IMR-90 (cell line): ENCODE data around the gene F2RL3. TPM values are rescaled to one million over a fixed set of nuclear protein-coding genes. Genes with fewer than 3 reads are reported as not detected.

Experiments
- ATAC-seq: fragments of 200-7000 bp; cut with Tn5 transposase; 2 replicates; pipeline ENCODE4 v1.9.1; 2020; ENCODE audit warnings: low read depth, mild to moderate bottlenecking, moderate library complexity
- BruUV-seq: library from RNA; stranded (reverse); fragments of 400-500 nt; replicated peaks from 2 replicates; lab custom pipeline; 2021; lab: Mats Ljungman, UMichigan
- CTCF ChIA-PET: fragments of 300-600 bp; formaldehyde crosslinking; extraction: SDS; loops from one replicate; lab custom pipeline; 2021; ENCODE audit warnings: antibody characterized with exemption; lab: Yijun Ruan, JAX
- POLR2A ChIA-PET: fragments of 300-600 bp; sonication (Branson Sonifier 250); formaldehyde crosslinking; loops from one replicate; lab custom pipeline; 2022; ENCODE audit warnings: antibody characterized with exemption; ENCODE audit not compliant: unreplicated experiment; lab: Charles Lee
- DNase-seq: peaks from one replicate; pipeline ENCODE4 v3.0.0; 2013
- H2AFZ ChIP-seq: replicated peaks from 2 replicates; pipeline ENCODE3; 2013; ENCODE audit warnings: low read length, mild to moderate bottlenecking; ENCODE audit not compliant: poor library complexity
- H2AK5ac ChIP-seq: 2 replicates; pipeline ENCODE4 v1.6.1; 2013; ENCODE audit warnings: low read depth, low read length, inconsistent platforms
- H2AK9ac ChIP-seq: replicated peaks from 2 replicates; pipeline ENCODE3; 2013; ENCODE audit warnings: mild to moderate bottlenecking, low read depth, low read length, moderate library complexity; ENCODE audit not compliant: poor library complexity
- H2BK120ac ChIP-seq: 2 replicates; pipeline ENCODE4 v1.6.1; 2013; ENCODE audit warnings: low read depth, low read length, inconsistent platforms
- H2BK15ac ChIP-seq: 3 replicates; pipeline ENCODE4 v1.6.1; 2013; ENCODE audit warnings: low read depth, low read length, inconsistent platforms
- H2BK20ac ChIP-seq: 2 replicates; pipeline ENCODE4 v1.6.1; 2013; ENCODE audit warnings: low read depth, mild to moderate bottlenecking, inconsistent platforms, low read length, moderate library complexity
- H2BK5ac ChIP-seq: 2 replicates; pipeline ENCODE4 v1.6.1; 2013; ENCODE audit warnings: mild to moderate bottlenecking, low read depth, low read length, inconsistent platforms; ENCODE audit not compliant: poor library complexity, severe bottlenecking
- H3K14ac ChIP-seq: replicated peaks from 2 replicates; pipeline ENCODE4 v1.6.1; 2013; ENCODE audit warnings: low read depth, low read length, inconsistent platforms
- H3K18ac ChIP-seq: 2 replicates; pipeline ENCODE4 v1.6.1; 2013; ENCODE audit warnings: low read depth, low read length, control low read depth
- H3K23ac ChIP-seq: 2 replicates; pipeline ENCODE4 v1.6.1; 2013; ENCODE audit warnings: low read depth, low read length, inconsistent platforms
- H3K27ac ChIP-seq: 2 replicates; pipeline ENCODE4 v1.5.1; 2013; ENCODE audit warnings: mild to moderate bottlenecking, control low read depth, low read length; ENCODE audit not compliant: insufficient read depth
- H3K27me3 ChIP-seq: 2 replicates; pipeline ENCODE4 v1.6.1; 2013; ENCODE audit warnings: low read length; ENCODE audit not compliant: control insufficient read depth, insufficient read depth
- H3K36me3 ChIP-seq: 2 replicates; pipeline ENCODE4 v1.6.1; 2013; ENCODE audit warnings: low read length, mixed read lengths; ENCODE audit not compliant: control insufficient read depth, insufficient read depth
- H3K4ac ChIP-seq: 2 replicates; pipeline ENCODE4 v1.6.1; 2013; ENCODE audit warnings: low read depth, low read length, inconsistent platforms
- H3K4me1 ChIP-seq: 2 replicates; pipeline ENCODE4 v1.6.1; 2013; ENCODE audit warnings: low read length, mixed read lengths; ENCODE audit not compliant: control insufficient read depth, insufficient read depth
- H3K4me2 ChIP-seq: 2 replicates; pipeline ENCODE4 v1.6.1; 2013; ENCODE audit warnings: low read depth, mild to moderate bottlenecking, control low read depth, low read length, moderate library complexity
- H3K4me3 ChIP-seq: 2 replicates; pipeline ENCODE4 v1.5.1; 2013; ENCODE audit warnings: low read depth, mild to moderate bottlenecking, control low read depth, low read length, moderate library complexity; ENCODE audit not compliant: insufficient read depth
- H3K56ac ChIP-seq: 2 replicates; pipeline ENCODE4 v1.6.1; 2013; ENCODE audit warnings: low read length, inconsistent platforms; ENCODE audit not compliant: insufficient read depth; ENCODE audit errors: extremely low read depth
- H3K79me1 ChIP-seq, 2 experiments: 2 replicates each; pipeline ENCODE4 v1.6.1; 2013; ENCODE audit warnings: low read length in 2 of 2, inconsistent platforms in 1 of 2, low read depth in 1 of 2
- H3K9ac ChIP-seq: 2 replicates; pipeline ENCODE4 v1.6.1; 2013; ENCODE audit warnings: low read depth, low read length, control low read depth
- H3K9me1 ChIP-seq: 2 replicates; pipeline ENCODE4 v1.6.1; 2013; ENCODE audit warnings: low read length, inconsistent platforms; ENCODE audit not compliant: insufficient read depth
- H3K9me3 ChIP-seq: 2 replicates; pipeline ENCODE4 v1.6.1; 2013; ENCODE audit warnings: low read length; ENCODE audit not compliant: control insufficient read depth, insufficient read depth
- H4K20me1 ChIP-seq: 2 replicates; pipeline ENCODE4 v1.6.1; 2013; ENCODE audit warnings: low read length, inconsistent platforms; ENCODE audit not compliant: insufficient read depth
- H4K5ac ChIP-seq: 2 replicates; pipeline ENCODE4 v1.6.1; 2013; ENCODE audit warnings: mild to moderate bottlenecking, low read depth, low read length, control low read depth
- H4K8ac ChIP-seq, 2 experiments: 2 replicates each; pipeline ENCODE4 v1.6.1; 2013; ENCODE audit warnings: low read depth in 2 of 2, low read length in 2 of 2, control low read depth in 1 of 2, inconsistent platforms in 1 of 2
- H4K91ac ChIP-seq: 2 replicates; pipeline ENCODE4 v1.6.1; 2013; ENCODE audit warnings: low read depth, low read length, inconsistent platforms; ENCODE audit not compliant: insufficient read depth
- BHLHE40 ChIP-seq: fragments of 150-350 bp; IDR thresholded peaks from 2 replicates; pipeline ENCODE4 v1.6.1; 2016; ENCODE audit warnings: mild to moderate bottlenecking, low read depth, low read length
- CHD1 ChIP-seq: IDR thresholded peaks from 2 replicates; pipeline ENCODE4 v1.6.1; 2012; ENCODE audit warnings: low read depth, low read length, improper control_type of control experiment
- MXI1 ChIP-seq: IDR thresholded peaks from 2 replicates; pipeline ENCODE4 v1.6.1; 2012; ENCODE audit warnings: low read depth, mild to moderate bottlenecking, low read length, moderate library complexity, borderline replicate concordance
- POLR2A ChIP-seq: IDR thresholded peaks from 2 replicates; pipeline ENCODE4 v1.6.1; 2012; ENCODE audit warnings: mild to moderate bottlenecking, low read depth, low read length
- SMC3 ChIP-seq: fragments of 150-350 bp; IDR thresholded peaks from 2 replicates; pipeline ENCODE4 v1.6.1; 2016; ENCODE audit warnings: low read depth, mild to moderate bottlenecking, antibody characterized with exemption, low read length, moderate library complexity
- USF2 ChIP-seq: fragments of 150-350 bp; IDR thresholded peaks from 2 replicates; pipeline ENCODE4 v1.6.1; 2017; ENCODE audit warnings: mild to moderate bottlenecking, antibody characterized with exemption, low read length, low read depth
- WGBS, 2 experiments: methylation state at CpG; one replicate each; pipeline versions ENCODE4 v1.1.5 to v1.1.7; 2013; ENCODE audit warnings: missing lambda C conversion rate in 2 of 2; ENCODE audit not compliant: insufficient read length in 1 of 2; ENCODE audit errors: extremely low coverage in 2 of 2; 5-methylcytosine and 5-hydroxymethylcytosine counted together
- dilution Hi-C: fragments of 300-500 bp; cut with HindIII; formaldehyde crosslinking; loops from one replicate; pipeline ENCODE4 v1.14.3; 2018; ENCODE audit warnings: low sequenced_read_pairs; ENCODE audit not compliant: unreplicated experiment
- in situ Hi-C: fragments of 300-500 bp; cut with MboI; formaldehyde crosslinking; loops from 3 replicates; pipeline ENCODE4 v1.14.3; 2019; ENCODE audit warnings: low sequenced_read_pairs, inconsistent platforms, mixed read lengths
- intact Hi-C: fragments of 100-400 bp; cut with micrococcal nuclease; formaldehyde crosslinking; loops from 2 replicates; pipeline ENCODE4 v1.10.0; 2022
- polyA plus RNA-seq, 3 experiments: library from polyadenylated mRNA; depleted of rRNA; stranded (reverse); fragments of >200 nt; gene quantifications; 2 replicates each; pipeline ENCODE4 v1.2.3, GENCODE V29; 2012; ENCODE audit warnings: low replicate concordance in 1 of 3
- total RNA-seq: library from RNA; depleted of rRNA; stranded (reverse); fragments of >200 nt; gene quantifications from 2 replicates; pipeline ENCODE4 v1.2.3, GENCODE V29; 2012

Gene F2RL3
- total and polyA plus RNA-seq, 2 of the 4 experiments (the other 2 are of a cell fraction), result 0.03 TPM; not detected in 1

GRCh38 chr19:16903347-16903746, 14.5 kb downstream of the F2RL3 start:
- H3K23ac ChIP-seq, result no peak overlapping the region
- intact Hi-C loops (no loop called here), dilution Hi-C loops (no loop called here), in situ Hi-C loops (no loop called here)
- H3K4me2 ChIP-seq, result no peak overlapping the region
- no peaks in the 10 kb centered on the region for H3K4me1 ChIP-seq
- no TSS peak for BruUV-seq
- H2AK5ac ChIP-seq, result no peak overlapping the region
- TF ChIP-seq SMC3, result no peak
- TF ChIP-seq BHLHE40, result no peak
- no peak for TF ChIP-seq MXI1
- TF ChIP-seq CHD1, result no peak
- TF ChIP-seq POLR2A, result no peak
- no peak for TF ChIP-seq USF2
- no peaks in the 10 kb centered on the region for H3K9me3 ChIP-seq
- no peak overlapping the region for H3K18ac ChIP-seq
- no peak overlapping the region for H2BK5ac ChIP-seq
- H3K36me3 ChIP-seq, result no peaks in the 10 kb centered on the region
- no peak overlapping the region for H2BK20ac ChIP-seq
- no peaks in the 10 kb centered on the region for H3K79me1 ChIP-seq
- no peak overlapping the region for H3K4me3 ChIP-seq
- no peak overlapping the region for H4K8ac ChIP-seq
- ChIA-PET POLR2A (no interaction called here), CTCF (no interaction called here)
- H3K27me3 ChIP-seq, result peaks cover 2% of the 10 kb centered on the region; the same call in 1 of the 2 replicates
- H2AFZ ChIP-seq, result no peak overlapping the region
- H3K9ac ChIP-seq, result no peak overlapping the region
- no peak overlapping the region for H2AK9ac ChIP-seq
- DNase-seq (no peak), ATAC-seq (no peak)
- no peak overlapping the region for H3K4ac ChIP-seq
- H4K20me1 ChIP-seq, result no peaks in the 10 kb centered on the region
- no CpG with 5 or more reads among the region's 7 CpGs for WGBS, 2 experiments
- no peak overlapping the region for H4K5ac ChIP-seq
- H3K27ac ChIP-seq, result no peak overlapping the region
- no peaks in the 10 kb centered on the region for H3K9me1 ChIP-seq
- H3K56ac ChIP-seq, result no peak overlapping the region
- H2BK15ac ChIP-seq, result no peak overlapping the region
- H3K14ac ChIP-seq, result no peak overlapping the region
- no peak overlapping the region for H4K91ac ChIP-seq
- H2BK120ac ChIP-seq, result no peak overlapping the region
